Renal cortex interstitium (tissue), 11 donors: ENCODE measurements around the gene TGM2. TPM values are rescaled to one million over a fixed set of nuclear protein-coding genes. Genes with fewer than 3 reads are reported as not detected.

Experiments
- DNase-seq, 11 donors: peaks; one replicate each; pipeline ENCODE4 v3.0.0-alpha.2; 2013; ENCODE audit warnings: low read depth in 9 of 11, low spot score in 4 of 11; ENCODE audit errors: extremely low read depth in 1 of 11
- polyA plus RNA-seq, 3 donors: library from polyadenylated mRNA; unstranded; fragments of 120-200 nt; gene quantifications; one replicate each; pipeline ENCODE4 v1.2.1, GENCODE V29; 2013; ENCODE audit not compliant: insufficient read length in 3 of 3

The TGM2 gene
- polyA plus RNA-seq, 3 donors, result 29.3 to 40.4 (median 39.4) TPM

DNA sequence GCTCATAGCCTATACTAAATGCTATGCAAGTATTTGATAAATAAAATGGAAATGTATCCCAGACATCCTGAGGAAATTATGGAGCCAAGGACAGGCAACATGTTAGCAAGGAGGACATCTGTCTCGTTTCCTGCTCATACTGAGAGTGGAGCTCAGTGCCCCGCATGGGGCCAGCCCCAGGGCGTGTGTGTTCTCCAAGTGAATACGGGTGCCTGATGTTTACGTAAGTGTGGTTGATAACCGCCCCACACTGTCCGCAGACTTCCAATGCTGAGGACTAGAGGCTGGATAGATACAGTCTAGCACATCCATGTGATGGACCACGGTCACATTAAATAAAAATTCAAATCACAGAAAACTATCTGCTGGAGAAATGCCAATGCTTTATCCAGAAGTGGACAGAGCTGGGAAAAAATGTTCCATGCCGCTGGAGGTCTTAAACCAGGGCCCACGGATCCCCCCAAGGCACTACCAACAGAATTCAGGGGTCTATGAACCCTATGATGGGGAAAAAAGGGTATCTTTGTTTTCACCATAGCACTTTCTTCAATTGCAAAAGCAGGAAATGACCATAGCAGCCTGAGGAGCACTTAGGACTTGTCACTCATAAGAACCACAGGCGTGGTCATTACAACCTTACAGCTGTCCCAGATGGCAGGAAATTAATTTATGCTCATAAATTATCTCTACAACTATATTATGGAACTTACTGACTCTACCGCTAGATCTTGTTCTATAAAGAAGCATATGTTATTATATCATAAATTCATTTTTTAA, 24.9 kb downstream of the TGM2 start:
- DNase-seq, result no peak

- no peak for DNase-seq
Measured at GRCh38 chr20:38139156-38139912, 25.7 kb downstream of the TGM2 start.

GRCh38 chr20:38138086-38138778, 26.8 kb downstream of the TGM2 start:
- no peak for DNase-seq

- no peak for DNase-seq
Measured at GRCh38 chr20:38137441-38138037, 27.5 kb downstream of the TGM2 start.

- DNase-seq, result no peak
Measured at GRCh38 chr20:38136421-38137245, 28.4 kb downstream of the TGM2 start.

DNA sequence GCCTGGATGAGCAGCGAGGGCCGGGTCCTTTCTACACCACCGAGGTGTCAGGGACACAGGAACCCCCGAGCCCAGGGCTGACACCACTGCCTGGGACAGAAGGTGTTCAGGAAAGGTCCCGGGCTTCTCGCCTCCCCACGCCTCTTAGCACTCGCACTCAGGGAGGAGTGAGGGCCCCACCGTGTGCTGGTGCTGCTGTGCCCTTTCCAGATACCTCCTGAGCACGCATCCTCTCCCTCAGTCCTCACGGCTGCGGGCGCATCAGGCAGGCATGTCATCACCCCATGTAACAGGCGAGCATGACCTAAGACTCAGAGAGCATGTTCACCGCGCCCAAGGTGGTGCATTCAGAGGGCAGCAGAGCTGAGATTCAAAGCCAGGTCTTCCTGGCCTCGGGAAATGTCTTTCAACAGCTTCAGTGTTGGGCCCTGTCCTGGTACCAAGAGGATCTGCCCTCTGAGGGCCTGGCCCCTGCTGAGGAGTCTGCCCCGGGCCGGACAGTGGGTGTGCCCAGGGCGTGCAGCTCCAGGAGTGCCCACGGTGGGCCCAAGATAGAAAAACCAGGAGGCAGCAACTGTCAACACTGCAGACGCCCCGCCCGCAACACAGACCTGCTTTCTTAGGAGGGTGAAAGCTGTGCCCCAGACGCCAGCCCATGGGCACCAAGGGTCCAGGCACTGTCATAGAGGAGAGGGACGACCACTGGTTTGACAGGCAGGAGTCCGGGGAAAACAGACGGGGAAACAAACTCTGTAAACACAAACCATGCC, 29.2 kb downstream of the TGM2 start:
- no peak for DNase-seq

DNA sequence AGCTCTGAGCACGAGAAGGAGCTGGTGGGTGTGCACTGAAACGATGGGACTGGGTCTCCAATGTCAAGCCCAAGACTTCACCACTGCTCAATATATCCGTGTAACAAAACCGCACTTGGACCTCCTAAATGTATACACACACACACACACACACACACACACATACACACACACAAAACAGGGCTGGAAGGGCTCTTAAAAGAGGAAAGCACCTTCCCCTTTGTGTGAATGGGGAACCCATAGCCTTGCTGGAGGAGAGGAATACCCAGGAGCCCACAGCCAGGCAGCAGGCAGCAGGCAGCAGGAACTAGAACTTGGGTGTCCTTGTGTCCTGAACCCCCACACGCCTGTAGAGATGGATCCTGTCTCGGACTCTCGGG, 29.8 kb downstream of the TGM2 start:
- DNase-seq, result no peak

DNA sequence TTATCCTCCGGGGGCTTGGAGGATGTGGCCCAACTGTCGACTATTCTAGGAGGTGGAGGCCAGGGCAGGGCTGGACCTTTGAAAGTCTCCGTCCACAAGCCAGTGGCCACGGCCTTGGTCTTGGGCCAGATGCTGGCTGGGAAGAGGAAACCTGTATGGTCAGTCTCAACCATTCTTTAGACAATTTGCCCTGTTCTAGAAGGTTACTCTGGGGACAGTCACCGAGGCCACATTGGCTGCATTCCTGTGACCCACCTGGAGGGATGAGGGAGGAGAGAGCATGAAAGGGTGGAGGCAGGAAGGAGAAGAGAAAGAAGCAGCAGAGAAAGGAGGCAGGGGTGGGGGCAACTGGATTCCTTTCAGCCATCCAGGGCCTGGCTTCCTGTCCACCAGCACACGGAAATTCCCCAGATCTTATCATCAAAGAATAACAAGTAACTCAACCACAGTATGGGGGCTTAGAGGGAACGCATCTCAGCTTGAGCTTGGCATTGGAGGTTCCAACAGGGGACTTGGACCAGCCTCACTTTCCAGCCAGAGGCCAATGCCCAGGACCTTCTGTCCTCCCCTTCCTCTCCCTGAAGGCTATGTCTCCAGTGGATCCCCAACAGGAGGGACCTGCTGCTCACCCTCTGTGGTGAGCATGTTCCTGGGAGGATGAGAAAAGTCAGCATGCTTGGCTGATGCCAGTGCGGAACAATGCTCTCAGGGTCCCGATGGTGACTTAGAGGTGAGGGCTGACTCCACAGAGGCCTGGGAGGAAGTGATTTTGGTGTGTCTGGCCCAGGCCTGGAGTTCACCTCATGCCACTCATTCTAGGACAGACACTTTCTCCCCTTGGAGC, 30.4 kb downstream of the TGM2 start:
- DNase-seq, result no peak

- DNase-seq, result no peak
Measured at GRCh38 chr20:38133680-38134426, 31.2 kb downstream of the TGM2 start.

- DNase-seq, result no peak
Measured at GRCh38 chr20:38132910-38133501, 32.1 kb downstream of the TGM2 start.

DNA sequence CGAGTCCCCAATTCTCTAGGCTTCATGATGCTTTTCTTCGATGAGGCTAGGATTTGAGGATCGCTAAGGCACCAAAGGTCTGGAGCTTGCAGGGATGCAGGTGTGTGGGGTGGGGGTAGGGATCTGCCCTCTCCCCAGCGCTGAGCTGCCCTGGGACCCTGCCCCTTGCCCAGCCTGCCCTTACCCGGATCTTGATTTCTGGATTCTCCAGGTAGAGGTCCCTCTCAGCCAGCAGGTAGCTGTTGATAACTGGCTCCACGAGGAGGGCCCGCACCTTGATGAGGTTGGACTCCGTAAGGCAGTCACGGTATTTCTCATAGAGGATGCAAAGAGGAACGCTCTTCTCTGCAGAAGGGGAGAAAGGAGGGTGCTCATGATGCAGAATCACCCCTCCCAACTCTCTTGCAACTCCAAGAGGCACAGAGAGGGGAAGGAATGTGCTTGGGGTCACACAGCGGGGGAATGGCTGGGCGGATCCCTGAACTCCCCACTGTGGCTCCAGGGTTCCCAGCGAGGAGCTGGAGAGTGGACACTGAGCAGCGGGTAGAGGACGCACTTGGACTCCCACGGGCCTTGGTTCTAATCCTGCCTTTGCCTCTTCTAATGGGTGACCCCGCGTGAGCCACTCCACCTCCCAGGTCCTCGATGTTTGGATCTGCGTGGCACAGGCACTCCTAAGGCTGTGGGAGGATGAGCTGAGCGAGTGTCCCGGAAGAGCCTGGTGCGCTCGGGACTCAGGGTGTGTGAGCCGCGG, 32.7 kb downstream of the TGM2 start:
- DNase-seq, result no peak

DNA sequence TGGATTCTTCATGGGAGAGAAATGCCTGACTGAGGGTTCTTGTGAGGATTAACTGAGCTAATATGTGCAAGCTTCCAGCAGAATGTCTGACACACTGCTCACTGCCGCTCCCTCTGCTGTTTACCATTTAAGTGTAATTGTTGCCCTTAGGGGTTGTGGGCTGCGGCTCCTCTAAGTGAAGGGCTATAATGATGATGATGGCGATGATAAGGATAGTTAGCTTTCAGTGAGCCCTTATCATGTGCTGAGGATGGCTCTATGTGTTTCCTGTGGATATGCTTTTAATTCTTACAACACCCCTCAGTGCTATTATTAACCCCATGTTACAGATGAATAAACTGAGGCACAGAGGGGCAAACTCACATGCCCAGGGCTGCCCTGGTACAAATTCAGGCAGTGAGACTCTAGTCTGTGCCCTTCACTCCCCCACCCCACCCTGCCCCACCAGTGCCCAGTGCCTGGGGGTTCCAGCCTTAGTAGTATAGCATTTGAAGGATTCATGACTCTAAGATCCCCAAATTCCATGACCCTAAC, 33.4 kb downstream of the TGM2 start:
- no peak for DNase-seq

GRCh38 chr20:38130687-38131587, 34.1 kb downstream of the TGM2 start:
- no peak for DNase-seq

DNA sequence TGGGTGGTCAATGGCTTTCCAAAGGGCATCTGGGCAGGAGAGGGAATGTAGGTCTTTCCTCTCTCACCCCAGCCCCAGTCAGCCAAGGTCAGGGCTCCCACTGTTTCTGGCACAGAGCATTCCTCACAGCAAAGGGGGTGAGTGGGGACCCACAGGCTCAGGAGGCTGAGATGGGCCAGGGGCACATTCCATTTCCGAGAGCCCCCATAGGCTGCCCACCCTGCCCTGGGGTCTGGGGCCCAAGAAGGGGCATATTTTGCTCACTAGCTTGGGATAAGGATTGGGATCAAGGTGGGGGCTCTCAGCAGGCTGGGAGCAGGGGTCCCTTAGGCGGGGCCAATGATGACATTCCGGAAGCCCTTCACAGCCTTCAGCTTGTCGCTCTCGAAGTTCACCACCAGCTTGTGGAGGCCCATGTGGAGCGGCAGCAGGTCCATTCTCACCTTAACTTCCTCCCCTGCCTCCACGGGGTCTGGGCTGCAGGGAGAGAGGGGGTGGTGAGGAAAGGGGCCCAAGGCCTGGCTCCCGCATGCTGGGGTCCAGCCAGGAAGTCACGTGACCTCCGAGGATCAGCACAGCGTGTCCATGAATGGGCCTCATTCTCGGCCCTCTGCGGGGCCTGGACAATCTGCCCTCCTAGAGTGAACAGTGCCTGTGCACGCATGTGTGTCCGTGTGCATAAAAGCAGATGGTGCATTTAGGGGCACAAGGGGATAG, 35.0 kb downstream of the TGM2 start:
- no peak for DNase-seq
